ENCODE measurements around the gene RIOK1. TPM values are rescaled to one million over a fixed set of nuclear protein-coding genes. Genes with fewer than 3 reads are reported as not detected.

The RIOK1 gene
- total RNA-seq, 1 experiment from 2014 or later = 56.5 TPM

DNA sequence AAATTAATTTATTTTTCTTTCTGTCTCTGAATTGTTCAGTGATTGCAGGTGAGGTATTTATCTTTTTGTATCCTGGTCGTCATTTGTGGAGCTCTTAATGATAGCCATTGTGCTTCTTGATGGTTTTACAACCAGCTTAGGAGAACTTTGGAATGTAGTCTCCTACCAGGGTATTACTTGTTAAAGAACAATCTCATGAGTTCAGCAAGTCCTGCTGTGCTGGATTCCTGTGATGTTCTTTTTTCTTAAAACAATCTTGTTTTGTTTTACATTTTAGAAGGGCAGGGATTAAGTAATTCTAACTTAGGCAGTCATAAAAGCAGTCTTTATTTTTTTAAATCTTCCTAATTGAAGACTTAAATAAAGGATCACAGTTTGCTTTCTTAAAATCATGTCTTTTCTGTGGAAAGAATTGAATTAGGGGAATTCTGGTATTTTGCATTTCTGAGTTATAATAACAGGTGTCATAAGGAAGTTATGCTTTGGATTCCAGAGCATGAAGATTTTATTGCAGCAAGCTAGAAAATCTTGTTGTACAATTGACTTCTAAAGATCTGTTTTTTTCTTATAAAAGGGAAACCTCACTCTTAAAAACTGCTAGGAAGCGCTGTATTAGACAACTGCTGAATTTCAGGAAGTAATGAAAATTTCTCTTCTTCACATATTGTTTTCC is 23.7 kb downstream of the RIOK1 start:
- H3K36me3 ChIP-seq (ENCODE audit: insufficient read depth, low read length, poor library complexity, severe bottlenecking) = peaks cover 86% of the 10 kb centered on the region
- H3K4me3 ChIP-seq (ENCODE audit: low read depth, low read length, poor library complexity, severe bottlenecking) = no peak overlapping the region
- no peak overlapping the region for H3K27ac ChIP-seq (ENCODE audit: low read depth, low read length, poor library complexity, severe bottlenecking)
- H3K4me1 ChIP-seq (ENCODE audit: insufficient read depth, low read length, poor library complexity, severe bottlenecking) = peaks cover 5% of the 10 kb centered on the region
- ChIA-PET POLR2A (ENCODE audit: low non-redundant PET) (no interaction called here), CTCF (no interaction called here)
- intact Hi-C loops (cut with micrococcal nuclease; ENCODE audit: unreplicated experiment) = no loop called here
- no TSS peak for BruUV-seq (replicated peaks)
- H3K9me3 ChIP-seq (ENCODE audit: low read depth, low read length, poor library complexity, severe bottlenecking) = no peaks in the 10 kb centered on the region
- H3K27me3 ChIP-seq (replicated peaks; ENCODE audit: insufficient read depth, low read depth, low read length, poor library complexity) = no peaks in the 10 kb centered on the region
- DNase-seq (ENCODE audit: low spot score) = no peak
- TF ChIP-seq, protein P1, sequence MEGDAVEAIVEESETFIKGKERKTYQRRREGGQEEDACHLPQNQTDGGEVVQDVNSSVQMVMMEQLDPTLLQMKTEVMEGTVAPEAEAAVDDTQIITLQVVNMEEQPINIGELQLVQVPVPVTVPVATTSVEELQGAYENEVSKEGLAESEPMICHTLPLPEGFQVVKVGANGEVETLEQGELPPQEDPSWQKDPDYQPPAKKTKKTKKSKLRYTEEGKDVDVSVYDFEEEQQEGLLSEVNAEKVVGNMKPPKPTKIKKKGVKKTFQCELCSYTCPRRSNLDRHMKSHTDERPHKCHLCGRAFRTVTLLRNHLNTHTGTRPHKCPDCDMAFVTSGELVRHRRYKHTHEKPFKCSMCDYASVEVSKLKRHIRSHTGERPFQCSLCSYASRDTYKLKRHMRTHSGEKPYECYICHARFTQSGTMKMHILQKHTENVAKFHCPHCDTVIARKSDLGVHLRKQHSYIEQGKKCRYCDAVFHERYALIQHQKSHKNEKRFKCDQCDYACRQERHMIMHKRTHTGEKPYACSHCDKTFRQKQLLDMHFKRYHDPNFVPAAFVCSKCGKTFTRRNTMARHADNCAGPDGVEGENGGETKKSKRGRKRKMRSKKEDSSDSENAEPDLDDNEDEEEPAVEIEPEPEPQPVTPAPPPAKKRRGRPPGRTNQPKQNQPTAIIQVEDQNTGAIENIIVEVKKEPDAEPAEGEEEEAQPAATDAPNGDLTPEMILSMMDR (conservative IDR thresholded peaks at IDR 0.05; ENCODE audit: low read depth, low read length) = no peak
- no peak for TF ChIP-seq EZH2 (IDR thresholded peaks at IDR 0.05; ENCODE audit: borderline replicate concordance, low read depth, low read length, poor library complexity, severe bottlenecking)

DNA sequence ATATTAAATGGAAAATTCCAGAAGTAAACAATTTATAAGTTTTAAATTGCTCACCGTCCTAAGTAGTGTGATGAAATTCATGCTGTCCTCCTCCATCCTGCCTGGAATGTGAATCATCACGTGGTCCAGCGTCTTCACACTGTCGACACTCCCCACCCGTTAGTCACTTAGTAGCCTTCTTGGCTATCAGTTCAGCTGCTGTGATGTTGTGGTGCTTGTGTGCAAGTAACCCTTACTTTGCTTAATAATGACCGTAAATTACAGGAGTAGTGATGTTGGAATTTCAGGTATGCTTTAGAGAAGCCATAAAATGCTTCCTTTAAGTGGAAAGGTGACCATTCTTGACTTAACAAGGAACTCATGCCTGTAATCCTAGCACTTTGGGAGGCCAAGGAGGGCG is 25.2 kb downstream of the RIOK1 start:
- POLR2A ChIA-PET (ENCODE audit: low non-redundant PET) = no interaction called here
- intact Hi-C loops (cut with micrococcal nuclease; ENCODE audit: unreplicated experiment) = loop anchor here (5.0 kb wide), 1 partner anchor 197 kb away; no protein-coding TSS in a partner anchor
- no peak overlapping the region for H3K27ac ChIP-seq (ENCODE audit: low read depth, low read length, poor library complexity, severe bottlenecking)
- DNase-seq (ENCODE audit: low spot score) = no peak
- H3K4me1 ChIP-seq (ENCODE audit: insufficient read depth, low read length, poor library complexity, severe bottlenecking) = peaks cover 5% of the 10 kb centered on the region
- no TSS peak for BruUV-seq (replicated peaks)
- CTCF ChIA-PET = no interaction called here
- H3K4me3 ChIP-seq (ENCODE audit: low read depth, low read length, poor library complexity, severe bottlenecking) = no peak overlapping the region
- H3K27me3 ChIP-seq (replicated peaks; ENCODE audit: insufficient read depth, low read depth, low read length, poor library complexity) = no peaks in the 10 kb centered on the region
- no peak for TF ChIP-seq EZH2 (IDR thresholded peaks at IDR 0.05; ENCODE audit: borderline replicate concordance, low read depth, low read length, poor library complexity, severe bottlenecking)
- no peaks in the 10 kb centered on the region for H3K9me3 ChIP-seq (ENCODE audit: low read depth, low read length, poor library complexity, severe bottlenecking)
- H3K36me3 ChIP-seq (ENCODE audit: insufficient read depth, low read length, poor library complexity, severe bottlenecking) = peaks cover 81% of the 10 kb centered on the region

DNA sequence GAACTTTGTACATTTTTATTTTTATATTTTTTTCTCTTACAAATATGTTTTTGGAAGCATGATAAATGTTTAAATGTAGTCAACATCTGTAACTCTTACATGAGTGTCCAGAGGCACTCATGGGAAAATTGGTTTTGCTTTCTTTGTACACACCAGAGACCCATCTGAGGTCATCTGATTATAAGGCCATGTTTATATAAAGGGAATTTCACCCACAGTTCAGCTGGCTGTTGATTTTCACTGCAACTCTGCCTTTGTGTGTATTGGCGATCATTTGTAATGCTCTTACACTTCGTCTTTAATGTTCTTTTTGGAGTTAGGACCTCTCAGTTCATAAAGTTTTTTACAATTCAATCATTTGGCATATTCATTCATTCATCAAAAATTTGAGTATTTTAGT is 28.1 kb downstream of the RIOK1 start:
- BruUV-seq (replicated peaks) = no TSS peak
- Histone ChIP-seq H3K27me3 (replicated peaks; ENCODE audit: insufficient read depth, low read depth, low read length, poor library complexity) (no peaks in the 10 kb centered on the region), H3K4me3 (ENCODE audit: low read depth, low read length, poor library complexity, severe bottlenecking) (no peak overlapping the region), H3K9me3 (ENCODE audit: low read depth, low read length, poor library complexity, severe bottlenecking) (no peaks in the 10 kb centered on the region), H3K36me3 (ENCODE audit: insufficient read depth, low read length, poor library complexity, severe bottlenecking) (peaks cover 52% of the 10 kb centered on the region), H3K27ac (ENCODE audit: low read depth, low read length, poor library complexity, severe bottlenecking) (no peak overlapping the region), H3K4me1 (ENCODE audit: insufficient read depth, low read length, poor library complexity, severe bottlenecking) (peaks cover 10% of the 10 kb centered on the region)
- ChIA-PET POLR2A (ENCODE audit: low non-redundant PET) (no interaction called here), CTCF (no interaction called here)
- no peak for DNase-seq (ENCODE audit: low spot score)
- intact Hi-C loops (cut with micrococcal nuclease; ENCODE audit: unreplicated experiment) = loop anchor here (5.0 kb wide), 1 partner anchor 195 kb away; no protein-coding TSS in a partner anchor
- TF ChIP-seq, protein P1 (conservative IDR thresholded peaks at IDR 0.05; ENCODE audit: low read depth, low read length) = no peak
- no peak for TF ChIP-seq EZH2 (IDR thresholded peaks at IDR 0.05; ENCODE audit: borderline replicate concordance, low read depth, low read length, poor library complexity, severe bottlenecking)
